Tibial nerve (tissue), 4 donors: Measurements from ENCODE around the gene ZNRF1.

Experiments
- EP300 ChIP-seq, 2 donors: sonication (generic); formaldehyde crosslinking; IDR thresholded peaks; one replicate each; pipeline ENCODE4 v1.6.1; 2017; ENCODE audit warnings: antibody characterized with exemption in 2 of 2, mild to moderate bottlenecking in 1 of 2
- POLR2A ChIP-seq, 2 donors: fragments of 450-650 bp; IDR thresholded peaks; one replicate each; pipeline ENCODE4 v1.6.1; 2017; ENCODE audit warnings: antibody characterized with exemption in 2 of 2, mild to moderate bottlenecking in 2 of 2, moderate library complexity in 2 of 2
- TF ChIP-seq, protein P1 (sequence below), 5 experiments: fragments of 200-600 bp in 3 of 5; fragments of 450-650 bp in 2 of 5; sonication (generic) in 3 of 5; IDR thresholded peaks; one replicate each; pipeline ENCODE4 v1.5.1; 2016 to 2019; ENCODE audit warnings: antibody characterized with exemption in 5 of 5, mild to moderate bottlenecking in 3 of 5, moderate library complexity in 2 of 5

- no peak for TF ChIP-seq POLR2A (IDR thresholded peaks at IDR 0.05)
- TF ChIP-seq EP300 (IDR thresholded peaks at IDR 0.05) = no peak
- TF ChIP-seq, protein P1, sequence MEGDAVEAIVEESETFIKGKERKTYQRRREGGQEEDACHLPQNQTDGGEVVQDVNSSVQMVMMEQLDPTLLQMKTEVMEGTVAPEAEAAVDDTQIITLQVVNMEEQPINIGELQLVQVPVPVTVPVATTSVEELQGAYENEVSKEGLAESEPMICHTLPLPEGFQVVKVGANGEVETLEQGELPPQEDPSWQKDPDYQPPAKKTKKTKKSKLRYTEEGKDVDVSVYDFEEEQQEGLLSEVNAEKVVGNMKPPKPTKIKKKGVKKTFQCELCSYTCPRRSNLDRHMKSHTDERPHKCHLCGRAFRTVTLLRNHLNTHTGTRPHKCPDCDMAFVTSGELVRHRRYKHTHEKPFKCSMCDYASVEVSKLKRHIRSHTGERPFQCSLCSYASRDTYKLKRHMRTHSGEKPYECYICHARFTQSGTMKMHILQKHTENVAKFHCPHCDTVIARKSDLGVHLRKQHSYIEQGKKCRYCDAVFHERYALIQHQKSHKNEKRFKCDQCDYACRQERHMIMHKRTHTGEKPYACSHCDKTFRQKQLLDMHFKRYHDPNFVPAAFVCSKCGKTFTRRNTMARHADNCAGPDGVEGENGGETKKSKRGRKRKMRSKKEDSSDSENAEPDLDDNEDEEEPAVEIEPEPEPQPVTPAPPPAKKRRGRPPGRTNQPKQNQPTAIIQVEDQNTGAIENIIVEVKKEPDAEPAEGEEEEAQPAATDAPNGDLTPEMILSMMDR (IDR thresholded peaks at IDR 0.05) = no peak
Measured at GRCh38 chr16:75118943-75119539, 120.2 kb downstream of the ZNRF1 start.
